NB4 (cell line): Measurements from ENCODE around the gene EEIG1.

Source experiments
- DNase-seq: peaks from one replicate; pipeline ENCODE4 v3.0.0; 2010; ENCODE audit warnings: low read depth
- H3K4me3 ChIP-seq: one replicate; pipeline ENCODE4 v1.5.1; 2011; ENCODE audit warnings: mild to moderate bottlenecking, low read depth, low read length, moderate library complexity
- MYC ChIP-seq: IDR thresholded peaks from 2 replicates; pipeline ENCODE4 v1.6.1; 2011; ENCODE audit warnings: low read depth, low read length
- POLR2A ChIP-seq: IDR thresholded peaks from 2 replicates; pipeline ENCODE4 v1.6.1; 2011; ENCODE audit warnings: mild to moderate bottlenecking; ENCODE audit not compliant: insufficient read length; ENCODE audit errors: extremely low read depth
- TF ChIP-seq, protein P1 (sequence below): IDR thresholded peaks from one replicate; pipeline ENCODE4 v1.5.1; 2012; ENCODE audit warnings: low read depth, low read length
- TF ChIP-seq, protein P2 (sequence below): IDR thresholded peaks from 2 replicates; pipeline ENCODE4 v1.6.1; 2011; ENCODE audit warnings: low read depth, low read length

Gene EEIG1

GRCh38 chr9:127961155-127961490 is 19.7 kb downstream of the EEIG1 start:
- DNase-seq = no peak
- TF ChIP-seq, protein P1, sequence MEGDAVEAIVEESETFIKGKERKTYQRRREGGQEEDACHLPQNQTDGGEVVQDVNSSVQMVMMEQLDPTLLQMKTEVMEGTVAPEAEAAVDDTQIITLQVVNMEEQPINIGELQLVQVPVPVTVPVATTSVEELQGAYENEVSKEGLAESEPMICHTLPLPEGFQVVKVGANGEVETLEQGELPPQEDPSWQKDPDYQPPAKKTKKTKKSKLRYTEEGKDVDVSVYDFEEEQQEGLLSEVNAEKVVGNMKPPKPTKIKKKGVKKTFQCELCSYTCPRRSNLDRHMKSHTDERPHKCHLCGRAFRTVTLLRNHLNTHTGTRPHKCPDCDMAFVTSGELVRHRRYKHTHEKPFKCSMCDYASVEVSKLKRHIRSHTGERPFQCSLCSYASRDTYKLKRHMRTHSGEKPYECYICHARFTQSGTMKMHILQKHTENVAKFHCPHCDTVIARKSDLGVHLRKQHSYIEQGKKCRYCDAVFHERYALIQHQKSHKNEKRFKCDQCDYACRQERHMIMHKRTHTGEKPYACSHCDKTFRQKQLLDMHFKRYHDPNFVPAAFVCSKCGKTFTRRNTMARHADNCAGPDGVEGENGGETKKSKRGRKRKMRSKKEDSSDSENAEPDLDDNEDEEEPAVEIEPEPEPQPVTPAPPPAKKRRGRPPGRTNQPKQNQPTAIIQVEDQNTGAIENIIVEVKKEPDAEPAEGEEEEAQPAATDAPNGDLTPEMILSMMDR = no peak
- TF ChIP-seq, protein P2, sequence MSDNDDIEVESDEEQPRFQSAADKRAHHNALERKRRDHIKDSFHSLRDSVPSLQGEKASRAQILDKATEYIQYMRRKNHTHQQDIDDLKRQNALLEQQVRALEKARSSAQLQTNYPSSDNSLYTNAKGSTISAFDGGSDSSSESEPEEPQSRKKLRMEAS = no peak
- no peak for TF ChIP-seq MYC
- TF ChIP-seq POLR2A = no peak
- no peak overlapping the region for H3K4me3 ChIP-seq

GRCh38 chr9:127960410-127961154 is 20.2 kb downstream of the EEIG1 start:
- no peak for DNase-seq
- no peak overlapping the region for H3K4me3 ChIP-seq
- no peak for TF ChIP-seq MYC
- TF ChIP-seq POLR2A = no peak
- TF ChIP-seq, protein P1 = no peak
- TF ChIP-seq, protein P2 = no peak

DNA sequence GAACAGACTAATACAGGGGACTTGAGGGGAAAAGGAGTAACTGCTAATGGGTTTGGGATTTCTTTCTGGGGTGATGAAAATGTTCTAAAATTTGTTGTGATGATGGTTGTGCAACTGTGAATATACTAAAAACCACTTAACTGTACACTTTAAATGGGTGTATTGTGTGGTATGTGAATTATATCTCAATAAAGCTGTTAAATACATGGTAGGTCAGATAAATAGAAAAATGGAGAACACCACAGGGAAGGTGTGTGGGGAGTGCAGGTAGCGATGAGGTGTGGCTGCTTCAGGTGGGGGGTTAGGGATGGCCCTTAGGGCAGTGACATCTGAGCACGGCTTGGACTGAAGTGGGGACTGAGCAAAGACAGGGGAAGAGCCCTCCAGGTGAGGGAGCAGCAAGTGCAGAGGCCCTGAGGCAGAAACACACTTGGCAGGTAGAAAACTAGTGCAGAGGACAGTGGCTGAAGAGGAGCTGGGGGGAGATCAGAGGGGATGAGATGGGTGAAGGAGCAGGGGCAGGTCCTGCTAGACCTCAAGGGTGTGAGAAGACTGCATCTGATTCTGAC is 20.9 kb downstream of the EEIG1 start:
- TF ChIP-seq MYC = no peak
- no peak for TF ChIP-seq POLR2A
- TF ChIP-seq, protein P2 = no peak
- TF ChIP-seq, protein P1 = no peak
- H3K4me3 ChIP-seq = no peak overlapping the region
- no peak for DNase-seq

DNA sequence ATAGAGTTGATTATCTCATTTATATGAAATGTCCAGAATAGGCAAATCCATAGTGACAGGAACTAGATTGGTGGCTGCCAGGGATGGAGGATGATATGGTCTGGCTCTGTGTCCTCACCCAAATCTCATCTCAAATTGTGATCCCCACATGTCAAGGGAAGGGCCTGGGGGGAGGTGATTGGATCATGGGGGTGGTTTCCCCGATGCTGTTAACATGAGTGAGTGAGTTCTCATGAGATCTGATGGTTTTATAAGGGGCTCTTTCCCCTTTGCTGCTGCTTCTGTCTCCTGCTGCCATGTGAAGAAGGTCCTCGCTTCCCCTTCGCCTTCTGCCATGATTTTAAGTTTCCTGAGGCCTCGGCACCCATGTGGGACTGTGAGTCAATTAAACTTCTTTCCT is 21.4 kb downstream of the EEIG1 start:
- H3K4me3 ChIP-seq = no peak overlapping the region
- no peak for DNase-seq
- TF ChIP-seq, protein P1 = no peak
- TF ChIP-seq POLR2A (no peak), MYC (no peak)
- TF ChIP-seq, protein P2 = no peak

DNA sequence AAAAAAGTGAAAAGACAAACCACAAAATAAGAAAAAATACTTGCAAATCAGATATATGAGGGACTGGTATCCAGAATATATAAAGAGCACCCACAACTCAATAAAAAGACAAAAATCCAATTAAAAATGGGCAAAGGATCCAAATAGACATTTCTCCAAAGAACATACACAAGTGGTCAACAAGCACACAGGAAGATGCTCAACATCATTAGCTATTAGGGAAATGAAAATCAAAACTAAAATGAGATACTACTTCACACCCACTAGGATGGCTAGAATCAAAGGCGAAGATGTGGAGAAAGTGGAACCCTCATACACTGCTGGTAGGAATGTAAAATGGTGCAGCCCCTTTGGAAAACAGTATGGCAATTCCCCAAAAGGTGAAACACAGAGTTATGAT is 22.1 kb downstream of the EEIG1 start:
- H3K4me3 ChIP-seq = no peak overlapping the region
- TF ChIP-seq MYC (no peak), POLR2A (no peak)
- TF ChIP-seq, protein P2 = no peak
- TF ChIP-seq, protein P1 = no peak
- no peak for DNase-seq
